Mesenchymal stem cell (in vitro differentiated cells and primary cell): Measurements from ENCODE around the gene HNRNPUL2.
A peak's percentile ranks its signal among the peaks of the same experiment; 100 is the strongest.
"Not testable (repeated sequence)": the region's sequence is repeated elsewhere in the genome, so short reads cannot be mapped to it uniquely, and the experiment has no call there.

Experiments used
- DNase-seq: peaks from one replicate; pipeline ENCODE4 v3.0.0-alpha.2; 2013
- H2AFZ ChIP-seq: one replicate; pipeline ENCODE4 v1.6.1; 2013; ENCODE audit warnings: low read depth, mild to moderate bottlenecking, control low read depth, inconsistent platforms, low read length, moderate library complexity
- H2AK5ac ChIP-seq: 2 replicates; pipeline ENCODE4 v1.6.1; 2013; ENCODE audit warnings: low read length, moderate library complexity, mild to moderate bottlenecking, inconsistent platforms; ENCODE audit not compliant: severe bottlenecking
- H2BK120ac ChIP-seq: one replicate; pipeline ENCODE4 v1.6.1; 2013; ENCODE audit warnings: low read depth, mild to moderate bottlenecking, inconsistent platforms, low read length, moderate library complexity
- H2BK12ac ChIP-seq, 2 experiments: one replicate each; pipeline ENCODE4 v1.6.1; 2013; ENCODE audit warnings: inconsistent platforms in 2 of 2, low read length in 2 of 2, mild to moderate bottlenecking in 2 of 2, moderate library complexity in 2 of 2, control low read depth in 1 of 2
- H2BK15ac ChIP-seq: one replicate; pipeline ENCODE4 v1.6.1; 2013; ENCODE audit warnings: mild to moderate bottlenecking, low read depth, inconsistent platforms; ENCODE audit not compliant: poor library complexity, severe bottlenecking
- H2BK5ac ChIP-seq: 2 replicates; pipeline ENCODE4 v1.6.1; 2013; ENCODE audit warnings: low read depth, mild to moderate bottlenecking, low read length, control low read depth, inconsistent platforms; ENCODE audit not compliant: poor library complexity, severe bottlenecking
- H3K14ac ChIP-seq, 2 experiments: one replicate each; pipeline ENCODE4 v1.6.1; 2013; ENCODE audit warnings: inconsistent platforms in 2 of 2, low read length in 2 of 2, control low read depth in 1 of 2, mild to moderate bottlenecking in 1 of 2, moderate library complexity in 1 of 2
- H3K18ac ChIP-seq, 2 experiments: one replicate each; pipeline ENCODE4 v1.6.1; 2013; ENCODE audit warnings: inconsistent platforms in 2 of 2, low read length in 2 of 2, control low read depth in 1 of 2, low read depth in 1 of 2, mild to moderate bottlenecking in 1 of 2
- H3K23ac ChIP-seq, 2 experiments: one replicate each; pipeline ENCODE4 v1.6.1; 2013; ENCODE audit warnings: inconsistent platforms in 2 of 2, low read length in 2 of 2, mild to moderate bottlenecking in 2 of 2, moderate library complexity in 2 of 2, control low read depth in 1 of 2
- H3K27ac ChIP-seq: 2 replicates; pipeline ENCODE4 v1.5.1; 2013; ENCODE audit warnings: mild to moderate bottlenecking, moderate library complexity, low read length, control low read depth, inconsistent platforms; ENCODE audit not compliant: poor library complexity, severe bottlenecking
- H3K27me3 ChIP-seq, 2 experiments: 2 replicates each; pipeline versions ENCODE4 v1.6.1 to v1.7.0; 2013; ENCODE audit warnings: low read length in 2 of 2, mild to moderate bottlenecking in 2 of 2, moderate library complexity in 2 of 2, control low read depth in 1 of 2, inconsistent platforms in 1 of 2; ENCODE audit not compliant: control insufficient read depth in 1 of 2, insufficient read depth in 1 of 2
- H3K36me3 ChIP-seq, 2 experiments: 2 replicates each; pipeline versions ENCODE4 v1.6.1 to v1.7.0; 2013; ENCODE audit warnings: low read length in 2 of 2, control low read depth in 1 of 2, inconsistent platforms in 1 of 2, low read depth in 1 of 2, mild to moderate bottlenecking in 1 of 2; ENCODE audit not compliant: insufficient read depth in 2 of 2, control insufficient read depth in 1 of 2
- H3K4ac ChIP-seq, 2 experiments: one replicate each; pipeline ENCODE4 v1.6.1; 2013; ENCODE audit warnings: inconsistent platforms in 2 of 2, low read length in 2 of 2, mild to moderate bottlenecking in 2 of 2, moderate library complexity in 2 of 2, control low read depth in 1 of 2, low read depth in 1 of 2
- H3K4me1 ChIP-seq: 2 replicates; pipeline ENCODE4 v1.6.1; 2013; ENCODE audit warnings: low read depth, low read length, control low read depth; ENCODE audit not compliant: control insufficient read depth, insufficient read depth
- H3K4me2 ChIP-seq: 2 replicates; pipeline ENCODE4 v1.6.1; 2013; ENCODE audit warnings: low read length, mild to moderate bottlenecking, inconsistent platforms; ENCODE audit not compliant: poor library complexity, severe bottlenecking
- H3K4me3 ChIP-seq, 2 experiments: 2 replicates each; pipeline versions ENCODE4 v1.5.1 to v1.7.0; 2013; ENCODE audit warnings: low read length in 2 of 2, mild to moderate bottlenecking in 2 of 2, control low read depth in 1 of 2, low read depth in 1 of 2; ENCODE audit not compliant: insufficient read depth in 1 of 2
- H3K79me1 ChIP-seq: replicated peaks from 2 replicates; pipeline ENCODE4 v1.6.1; 2013; ENCODE audit warnings: mild to moderate bottlenecking, control low read depth, low read length, inconsistent platforms; ENCODE audit not compliant: poor library complexity, severe bottlenecking
- H3K9ac ChIP-seq: 2 replicates; pipeline ENCODE4 v1.7.0; 2013; ENCODE audit warnings: mild to moderate bottlenecking, low read length, moderate library complexity
- H3K9me3 ChIP-seq: 2 replicates; pipeline ENCODE4 v1.7.0; 2013; ENCODE audit warnings: mild to moderate bottlenecking, low read length; ENCODE audit not compliant: control insufficient read depth
- H4K8ac ChIP-seq: one replicate; pipeline ENCODE4 v1.6.1; 2013; ENCODE audit warnings: inconsistent platforms, mild to moderate bottlenecking, low read length, moderate library complexity
- H4K91ac ChIP-seq: one replicate; pipeline ENCODE4 v1.6.1; 2013; ENCODE audit warnings: mild to moderate bottlenecking, low read length, inconsistent platforms
- WGBS: methylation state at CpG from one replicate; pipeline ENCODE4 v1.1.7; 2013; ENCODE audit warnings: mixed read lengths; 5-methylcytosine and 5-hydroxymethylcytosine counted together

The HNRNPUL2 gene

GRCh38 chr11:62702246-62702645, 25.0 kb downstream of the HNRNPUL2 start:
- 100% methylated on average over 7 of the region's 11 CpGs for WGBS
- H3K27ac ChIP-seq, result no peak overlapping the region
- peaks cover 9% of the 10 kb centered on the region for H3K79me1 ChIP-seq

GRCh38 chr11:62694455-62695167, 32.6 kb downstream of the HNRNPUL2 start:
- H3K9me3 ChIP-seq, result no peaks in the 10 kb centered on the region
- H3K9ac ChIP-seq, result peak overlapping the region; percentile 77
- H3K4ac ChIP-seq, result no peak overlapping the region
- H2AFZ ChIP-seq, result no peak overlapping the region
- WGBS, result 64% methylated on average over 14 of the region's 14 CpGs
- H4K8ac ChIP-seq, result no peak overlapping the region
- H3K4me1 ChIP-seq, result peaks cover 13% of the 10 kb centered on the region
- H2BK12ac ChIP-seq, result no peak overlapping the region
- peak; percentile 84 for DNase-seq
- H3K79me1 ChIP-seq, result peaks cover 13% of the 10 kb centered on the region
- H3K4me2 ChIP-seq, result no peak overlapping the region
- H2BK15ac ChIP-seq, result no peak overlapping the region
- no peak overlapping the region for H4K91ac ChIP-seq
- no peak overlapping the region for H3K27ac ChIP-seq
- H3K36me3 ChIP-seq, result peaks cover 36 to 42% of the 10 kb centered on the region in 2 experiments
- H3K4me3 ChIP-seq, result no peak overlapping the region
- no peak overlapping the region for H3K18ac ChIP-seq
- H3K27me3 ChIP-seq, result no peaks in the 10 kb centered on the region
- H2BK5ac ChIP-seq, result no peak overlapping the region
- H3K23ac ChIP-seq, result no peak overlapping the region
- peak overlapping the region; percentile 6 for H2AK5ac ChIP-seq
- no peak overlapping the region for H3K14ac ChIP-seq
- H2BK120ac ChIP-seq, result no peak overlapping the region

More at GRCh38 chr11:62702246-62702645, 25.0 kb downstream of the HNRNPUL2 start:
- no peak overlapping the region for H3K4me3 ChIP-seq
- H3K4ac ChIP-seq, result no peak overlapping the region
- no peak overlapping the region for H2BK120ac ChIP-seq
- no peaks in the 10 kb centered on the region for H3K27me3 ChIP-seq
- DNase-seq, result no peak
- H3K36me3 ChIP-seq, result peaks cover 19 to 28% of the 10 kb centered on the region in 2 experiments
- peaks cover 14% of the 10 kb centered on the region for H3K4me1 ChIP-seq
- H3K23ac ChIP-seq, result no peak overlapping the region
- no peak overlapping the region for H2BK12ac ChIP-seq
- H2BK15ac ChIP-seq, result no peak overlapping the region
- no peak overlapping the region for H4K91ac ChIP-seq
- H3K4me2 ChIP-seq, result no peak overlapping the region
- H3K14ac ChIP-seq, result no peak overlapping the region
- no peak overlapping the region for H3K9ac ChIP-seq
- no peak overlapping the region for H2BK5ac ChIP-seq
- H2AK5ac ChIP-seq, result no peak overlapping the region
- no peaks in the 10 kb centered on the region for H3K9me3 ChIP-seq
- H2AFZ ChIP-seq, result no peak overlapping the region
- H3K18ac ChIP-seq, result no peak overlapping the region
- no peak overlapping the region for H4K8ac ChIP-seq

- not testable (repeated sequence) for DNase-seq, H3K4ac ChIP-seq, H3K4me3 ChIP-seq, H3K9ac ChIP-seq, H2BK5ac ChIP-seq, H4K91ac ChIP-seq, H3K9me3 ChIP-seq, H3K18ac ChIP-seq, H3K14ac ChIP-seq, H3K27me3 ChIP-seq, H4K8ac ChIP-seq, H3K23ac ChIP-seq, H2BK12ac ChIP-seq, H2BK15ac ChIP-seq, H3K27ac ChIP-seq, H3K4me2 ChIP-seq, H2AK5ac ChIP-seq, H2BK120ac ChIP-seq, H2AFZ ChIP-seq
- 100% methylated on average over 1 of the region's 4 CpGs for WGBS
- Histone ChIP-seq H3K36me3 (peaks cover 36 to 41% of the 10 kb centered on the region in 2 experiments), H3K79me1 (peaks cover 13% of the 10 kb centered on the region), H3K4me1 (peaks cover 20% of the 10 kb centered on the region)
Measured at GRCh38 chr11:62693624-62694023, 33.6 kb downstream of the HNRNPUL2 start.

GRCh38 chr11:62689421-62690183, 37.7 kb downstream of the HNRNPUL2 start, which contains the start of gene LRRN4CL:
Gene LRRN4CL (minus strand): TSS chr11:62689530. CDS start chr11:62688508, 1,022 bp downstream.
- Histone ChIP-seq H4K91ac (peak within 1 kb of the TSS; percentile 14), H3K23ac (no peak within 1 kb of the TSS), H3K9me3 (no peaks in the 10 kb centered on the region), H3K36me3 (peaks cover 44% of the 10 kb centered on the region in 2 experiments), H3K14ac (no peak within 1 kb of the TSS), H2BK12ac (no peak within 1 kb of the TSS), H2AFZ (no peak within 1 kb of the TSS), H3K9ac (peak within 1 kb of the TSS; percentile 93), H2BK15ac (no peak within 1 kb of the TSS), H3K79me1 (peaks cover 12% of the 10 kb centered on the region), H3K4me2 (peak within 1 kb of the TSS; percentile 14), H2AK5ac (peak within 1 kb of the TSS; percentile 41), H3K18ac (no peak within 1 kb of the TSS), H2BK5ac (peak within 1 kb of the TSS; percentile 25), H3K4ac (no peak within 1 kb of the TSS), H3K27ac (peak within 1 kb of the TSS; percentile 68), H3K4me1 (peaks cover 27% of the 10 kb centered on the region), H4K8ac (peak within 1 kb of the TSS; percentile 45), H3K27me3 (no peaks in the 10 kb centered on the region), H3K4me3 (peak within 1 kb of the TSS in 1 of 2 experiments; percentile 91), H2BK120ac (no peak within 1 kb of the TSS)
- DNase-seq, result peak; percentile 67
- WGBS, result 61% methylated on average over 7 of the region's 11 CpGs
